ENCODE measurements around the gene PDGFA. TPM values are rescaled to one million over a fixed set of nuclear protein-coding genes. Genes with fewer than 3 reads are reported as not detected.

Gene PDGFA
- total and polyA plus RNA-seq, 5 donors: 18.3 to 44.3 (median 33.0) TPM

DNA sequence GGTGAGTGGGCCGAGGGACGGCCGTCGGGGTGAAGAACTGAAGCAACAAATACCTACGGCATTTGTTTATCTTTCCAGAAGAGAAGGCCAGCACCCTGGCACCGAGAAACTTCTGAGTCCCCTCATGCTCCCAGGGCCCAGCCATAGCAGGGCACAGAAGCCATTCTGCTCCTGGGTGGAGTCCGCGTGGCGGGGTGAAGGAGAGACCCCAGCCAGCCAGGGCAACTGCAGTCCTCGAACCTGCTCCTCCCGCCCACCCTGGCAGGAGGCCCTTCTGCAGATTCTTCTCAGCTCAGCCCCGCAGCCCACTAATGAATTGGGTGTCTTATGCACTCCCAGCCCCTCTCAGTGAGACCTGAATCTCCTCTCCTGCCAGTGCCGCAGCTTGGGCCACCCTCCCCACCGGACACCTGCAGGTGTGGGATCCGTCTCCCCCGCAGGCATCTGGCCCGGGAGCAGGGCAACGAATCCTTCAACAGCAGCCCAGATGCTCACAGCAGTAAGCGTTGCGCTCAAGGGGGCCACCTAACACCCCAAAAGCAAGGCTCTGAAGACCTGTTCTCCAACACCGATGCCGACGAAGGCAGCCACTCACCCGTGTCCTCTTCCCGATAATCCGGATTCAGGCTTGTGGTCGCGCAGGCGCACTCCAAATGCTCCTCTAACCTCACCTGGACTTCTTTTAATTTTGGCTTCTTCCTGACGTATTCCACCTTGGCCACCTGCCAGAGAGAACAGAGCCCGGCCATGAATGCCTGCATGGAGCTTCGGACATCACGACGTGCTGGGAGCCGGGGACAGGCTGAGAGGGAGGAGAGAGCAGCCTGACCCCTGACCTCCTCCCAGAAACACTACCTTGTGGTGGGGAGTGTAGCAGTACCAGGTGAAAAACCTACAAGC, 18.9 kb downstream of the PDGFA start:
- intact Hi-C loops (cut with DNase I): no loop called here
- WGBS: 91% methylated on average over 35 of the region's 35 CpGs
- peak; percentile 15 to 50 (median 44) for DNase-seq
- Histone ChIP-seq H3K4me1 (ENCODE audit: control insufficient read depth, insufficient read depth, low read length) (no peaks in the 10 kb centered on the region), H3K27me3 (ENCODE audit: control insufficient read depth, insufficient read depth) (no peaks in the 10 kb centered on the region), H3K27ac (ENCODE audit: low read length) (no peak overlapping the region), H3K4me3 (ENCODE audit: low read length) (no peak overlapping the region), H3K9me3 (ENCODE audit: control insufficient read depth, low read length) (no peaks in the 10 kb centered on the region)
- no peak for ATAC-seq

- 94% methylated on average over 20 of the region's 20 CpGs for WGBS
- no peaks in the 10 kb centered on the region for H3K27me3 ChIP-seq (ENCODE audit: control insufficient read depth, insufficient read depth)
- no peaks in the 10 kb centered on the region for H3K9me3 ChIP-seq (ENCODE audit: control insufficient read depth, low read length)
- no peak overlapping the region for H3K27ac ChIP-seq (ENCODE audit: low read length)
- peak; percentile 5 to 35 (median 11) for DNase-seq
- no peak for ATAC-seq
- no peak overlapping the region for H3K4me3 ChIP-seq (ENCODE audit: low read length)
- intact Hi-C loops (cut with DNase I): no loop called here
- no peaks in the 10 kb centered on the region for H3K4me1 ChIP-seq (ENCODE audit: control insufficient read depth, insufficient read depth, low read length)
Observed at GRCh38 chr7:499853-500485, 19.7 kb downstream of the PDGFA start.

- no peak overlapping the region for H3K27ac ChIP-seq (ENCODE audit: low read length)
- no peaks in the 10 kb centered on the region for H3K4me1 ChIP-seq (ENCODE audit: control insufficient read depth, insufficient read depth, low read length)
- 69% methylated on average over 11 of the region's 11 CpGs for WGBS
- H3K4me3 ChIP-seq (ENCODE audit: low read length): no peak overlapping the region
- intact Hi-C loops (cut with DNase I): no loop called here
- ATAC-seq (peak; percentile 18 to 34), DNase-seq (peak; percentile 33 to 74 (median 70))
- H3K9me3 ChIP-seq (ENCODE audit: control insufficient read depth, low read length): no peaks in the 10 kb centered on the region
- H3K27me3 ChIP-seq (ENCODE audit: control insufficient read depth, insufficient read depth): no peaks in the 10 kb centered on the region
Observed at GRCh38 chr7:498678-499641, 20.7 kb downstream of the PDGFA start.

DNA sequence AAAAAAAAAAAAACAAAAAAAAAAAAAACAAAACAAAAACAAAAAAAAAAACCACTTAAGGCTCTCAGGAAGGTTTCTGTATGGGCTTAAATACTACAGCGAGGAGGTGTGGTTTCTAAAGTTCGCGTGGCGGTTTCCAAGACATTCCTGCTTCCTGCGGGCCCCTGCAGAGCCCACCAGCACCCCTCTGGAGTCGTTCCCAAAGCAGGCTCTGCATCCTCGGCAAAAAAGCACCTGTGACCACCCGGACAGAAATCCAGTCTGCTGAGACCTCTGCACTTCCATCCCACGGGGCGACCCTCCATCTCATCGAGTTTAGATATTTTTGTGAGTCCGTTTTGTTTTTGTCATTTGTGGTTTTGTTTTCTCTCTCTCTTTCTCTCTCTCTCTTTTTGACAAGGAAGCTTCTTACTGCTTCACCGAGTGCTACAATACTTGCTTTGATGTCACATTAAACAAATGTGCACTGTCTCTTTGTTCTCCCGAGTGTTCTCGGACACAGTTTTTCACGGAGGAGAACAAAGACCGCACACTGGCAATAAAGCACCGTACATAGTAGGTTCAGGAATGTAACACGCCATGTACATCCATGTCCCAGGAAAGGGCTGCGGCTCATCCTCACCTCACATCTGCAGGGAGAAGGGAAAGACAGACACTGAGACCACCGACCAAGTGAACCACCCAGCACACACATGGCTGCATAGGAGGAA, 21.5 kb downstream of the PDGFA start:
- no peaks in the 10 kb centered on the region for H3K9me3 ChIP-seq (ENCODE audit: control insufficient read depth, low read length)
- DNase-seq (peak; percentile 8 to 28 (median 16)), ATAC-seq (no peak)
- intact Hi-C loops (cut with DNase I): no loop called here
- H3K27ac ChIP-seq (ENCODE audit: low read length): no peak overlapping the region
- no peaks in the 10 kb centered on the region for H3K27me3 ChIP-seq (ENCODE audit: control insufficient read depth, insufficient read depth)
- no peaks in the 10 kb centered on the region for H3K4me1 ChIP-seq (ENCODE audit: control insufficient read depth, insufficient read depth, low read length)
- H3K4me3 ChIP-seq (ENCODE audit: low read length): no peak overlapping the region
- WGBS: 79% methylated on average over 21 of the region's 21 CpGs

- H3K27ac ChIP-seq (ENCODE audit: low read length): no peak overlapping the region
- DNase-seq: peak; percentile 5 to 43 (median 43)
- no peak overlapping the region for H3K4me3 ChIP-seq (ENCODE audit: low read length)
- H3K9me3 ChIP-seq (ENCODE audit: control insufficient read depth, low read length): no peaks in the 10 kb centered on the region
- H3K27me3 ChIP-seq (ENCODE audit: control insufficient read depth, insufficient read depth): no peaks in the 10 kb centered on the region
- peaks cover 1% of the 10 kb centered on the region for H3K4me1 ChIP-seq (ENCODE audit: control insufficient read depth, insufficient read depth, low read length)
- ATAC-seq: no peak
- intact Hi-C loops (cut with DNase I): no loop called here
- WGBS: 90% methylated on average over 13 of the region's 13 CpGs
Observed at GRCh38 chr7:497346-497745, 22.3 kb downstream of the PDGFA start.

DNA sequence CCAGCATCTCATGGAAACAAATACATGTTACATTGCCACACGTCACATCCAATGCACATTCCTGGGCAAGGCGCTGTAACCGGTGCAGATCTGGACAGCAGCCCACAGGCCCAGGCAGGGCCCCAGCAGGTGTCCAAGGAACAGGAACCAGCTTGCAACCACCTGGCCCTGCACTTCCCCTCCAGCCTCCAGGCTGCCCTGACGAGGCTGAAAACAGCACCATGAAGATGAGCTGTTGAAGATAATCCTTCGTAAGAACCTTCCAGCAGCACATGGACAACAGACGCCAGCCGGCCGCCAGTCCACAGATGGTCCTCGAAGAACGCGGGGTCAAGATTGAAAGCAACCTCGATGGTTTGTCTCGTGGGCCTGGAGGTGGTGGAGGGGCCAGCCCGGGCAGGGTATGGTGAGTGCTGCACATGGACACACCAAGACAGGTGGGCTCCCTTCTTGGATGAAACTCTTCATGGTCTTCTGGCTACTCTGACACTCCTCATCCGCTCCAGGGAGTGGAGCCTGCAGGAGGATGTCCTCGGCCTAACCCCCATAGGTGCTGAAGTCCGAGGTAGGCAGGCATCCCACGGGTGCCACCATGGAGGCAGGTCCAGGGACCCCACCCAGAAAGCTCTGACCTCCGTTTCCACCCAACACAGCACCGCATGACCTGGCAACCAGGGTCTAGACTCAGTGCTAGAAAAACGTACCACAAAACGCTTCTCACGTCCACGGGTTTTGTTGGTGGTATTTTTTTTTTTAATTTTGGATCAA, 22.9 kb downstream of the PDGFA start:
- Histone ChIP-seq H3K4me3 (ENCODE audit: low read length) (no peak overlapping the region), H3K27me3 (ENCODE audit: control insufficient read depth, insufficient read depth) (no peaks in the 10 kb centered on the region), H3K4me1 (ENCODE audit: control insufficient read depth, insufficient read depth, low read length) (peaks cover 1% of the 10 kb centered on the region), H3K27ac (ENCODE audit: low read length) (no peak overlapping the region), H3K9me3 (ENCODE audit: control insufficient read depth, low read length) (no peaks in the 10 kb centered on the region)
- DNase-seq (peak; percentile 6 to 35 (median 35)), ATAC-seq (no peak)
- intact Hi-C loops (cut with DNase I): no loop called here
- WGBS: 84% methylated on average over 24 of the region's 24 CpGs

GRCh38 chr7:495761-496321, 23.8 kb downstream of the PDGFA start:
- 80% methylated on average over 18 of the region's 18 CpGs for WGBS
- H3K4me1 ChIP-seq (ENCODE audit: control insufficient read depth, insufficient read depth, low read length): peaks cover 1% of the 10 kb centered on the region
- H3K9me3 ChIP-seq (ENCODE audit: control insufficient read depth, low read length): no peaks in the 10 kb centered on the region
- H3K4me3 ChIP-seq (ENCODE audit: low read length): no peak overlapping the region
- no peak overlapping the region for H3K27ac ChIP-seq (ENCODE audit: low read length)
- DNase-seq (peak; percentile 9 to 52 (median 32)), ATAC-seq (no peak)
- intact Hi-C loops (cut with DNase I): no loop called here
- H3K27me3 ChIP-seq (ENCODE audit: control insufficient read depth, insufficient read depth): no peaks in the 10 kb centered on the region

- no peaks in the 10 kb centered on the region for H3K27me3 ChIP-seq (ENCODE audit: control insufficient read depth, insufficient read depth)
- no peak overlapping the region for H3K27ac ChIP-seq (ENCODE audit: low read length)
- no peaks in the 10 kb centered on the region for H3K9me3 ChIP-seq (ENCODE audit: control insufficient read depth, low read length)
- intact Hi-C loops (cut with DNase I): no loop called here
- DNase-seq (peak in 2 of 3 donors; percentile 29 to 38), ATAC-seq (no peak)
- H3K4me1 ChIP-seq (ENCODE audit: control insufficient read depth, insufficient read depth, low read length): peaks cover 1% of the 10 kb centered on the region
- no peak overlapping the region for H3K4me3 ChIP-seq (ENCODE audit: low read length)
- WGBS: 91% methylated on average over 9 of the region's 9 CpGs
Observed at GRCh38 chr7:495326-495725, 24.3 kb downstream of the PDGFA start.

DNA sequence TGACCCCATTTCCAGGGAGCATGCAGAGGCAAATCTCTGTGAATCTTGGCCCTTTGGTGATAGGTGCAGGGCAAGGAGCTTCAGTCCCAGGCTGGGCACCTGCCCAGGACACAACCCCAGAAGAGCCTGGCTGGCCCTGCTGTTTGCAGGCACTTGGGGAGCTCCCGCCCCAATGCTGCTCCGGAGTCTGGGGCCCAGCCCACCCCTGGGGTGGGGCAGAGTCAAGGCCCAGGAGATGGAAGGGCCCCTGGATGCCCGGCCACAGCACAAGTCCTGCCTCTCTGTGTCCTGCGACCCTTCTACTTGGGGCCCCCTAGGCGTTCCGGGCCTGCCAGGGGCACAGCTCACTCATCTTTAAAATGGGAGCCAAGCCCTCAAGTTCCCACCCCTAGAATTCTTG, 24.7 kb downstream of the PDGFA start:
- no peak overlapping the region for H3K4me3 ChIP-seq (ENCODE audit: low read length)
- H3K4me1 ChIP-seq (ENCODE audit: control insufficient read depth, insufficient read depth, low read length): peaks cover 1% of the 10 kb centered on the region
- no peak for ATAC-seq
- no peaks in the 10 kb centered on the region for H3K9me3 ChIP-seq (ENCODE audit: control insufficient read depth, low read length)
- WGBS: 88% methylated on average over 6 of the region's 6 CpGs
- H3K27me3 ChIP-seq (ENCODE audit: control insufficient read depth, insufficient read depth): no peaks in the 10 kb centered on the region
- no peak overlapping the region for H3K27ac ChIP-seq (ENCODE audit: low read length)
- DNase-seq: peak; percentile 6 to 50 (median 47)
- intact Hi-C loops (cut with DNase I): no loop called here

Data from right cardiac atrium (tissue), 5 donors.